ENCODE data around the gene SCGB3A2.
"Not testable (repeated sequence)": the region's sequence is repeated elsewhere in the genome, so short reads cannot be mapped to it uniquely, and the experiment has no call there.

Gene SCGB3A2

GRCh38 chr5:147858565-147858964 is 19.9 kb upstream of the SCGB3A2 start:
- no peak for TF ChIP-seq CTCF (IDR thresholded peaks at IDR 0.05; ENCODE audit: extremely low read depth, insufficient read depth, missing control alignments)
- DNase-seq (ENCODE audit: low spot score), result no peak
- in situ Hi-C loops (cut with MboI; ENCODE audit: low pct_unique_long_range_greater_than_20kb, low sequenced_read_pairs, unreplicated experiment), result no loop called here

- in situ Hi-C loops (cut with MboI; ENCODE audit: low pct_unique_long_range_greater_than_20kb, low sequenced_read_pairs, unreplicated experiment), result no loop called here
- DNase-seq (ENCODE audit: low spot score), result no peak
- TF ChIP-seq CTCF (IDR thresholded peaks at IDR 0.05; ENCODE audit: extremely low read depth, insufficient read depth, missing control alignments), result no peak
These were observed 18.4 kb upstream of the SCGB3A2 start for GRCh38 chr5:147859962-147860640.

GRCh38 chr5:147860641-147861025 is 17.9 kb upstream of the SCGB3A2 start:
- DNase-seq (ENCODE audit: low spot score), result no peak
- in situ Hi-C loops (cut with MboI; ENCODE audit: low pct_unique_long_range_greater_than_20kb, low sequenced_read_pairs, unreplicated experiment), result no loop called here
- TF ChIP-seq CTCF (IDR thresholded peaks at IDR 0.05; ENCODE audit: extremely low read depth, insufficient read depth, missing control alignments), result no peak

GRCh38 chr5:147863454-147864158 is 14.9 kb upstream of the SCGB3A2 start:
- TF ChIP-seq CTCF (IDR thresholded peaks at IDR 0.05; ENCODE audit: extremely low read depth, insufficient read depth, missing control alignments), result no peak
- in situ Hi-C loops (cut with MboI; ENCODE audit: low pct_unique_long_range_greater_than_20kb, low sequenced_read_pairs, unreplicated experiment), result no loop called here
- no peak for DNase-seq (ENCODE audit: low spot score)

- in situ Hi-C loops (cut with MboI; ENCODE audit: low pct_unique_long_range_greater_than_20kb, low sequenced_read_pairs, unreplicated experiment), result no loop called here
- no peak for DNase-seq (ENCODE audit: low spot score)
- TF ChIP-seq CTCF (IDR thresholded peaks at IDR 0.05; ENCODE audit: extremely low read depth, insufficient read depth, missing control alignments), result no peak
These were observed 9.4 kb upstream of the SCGB3A2 start for GRCh38 chr5:147869112-147869511.

- in situ Hi-C loops (cut with MboI; ENCODE audit: low pct_unique_long_range_greater_than_20kb, low sequenced_read_pairs, unreplicated experiment); DNase-seq (ENCODE audit: low spot score): not testable (repeated sequence)
These were observed 8.6 kb upstream of the SCGB3A2 start for GRCh38 chr5:147869892-147870291.

- DNase-seq (ENCODE audit: low spot score); in situ Hi-C loops (cut with MboI; ENCODE audit: low pct_unique_long_range_greater_than_20kb, low sequenced_read_pairs, unreplicated experiment): not testable (repeated sequence)
These were observed 6.4 kb upstream of the SCGB3A2 start for GRCh38 chr5:147871980-147872549.

- DNase-seq (ENCODE audit: low spot score); in situ Hi-C loops (cut with MboI; ENCODE audit: low pct_unique_long_range_greater_than_20kb, low sequenced_read_pairs, unreplicated experiment): not testable (repeated sequence)
These were observed 5.6 kb upstream of the SCGB3A2 start for GRCh38 chr5:147872744-147873435.

GRCh38 chr5:147874118-147874875 is 4.2 kb upstream of the SCGB3A2 start:
- DNase-seq (ENCODE audit: low spot score); in situ Hi-C loops (cut with MboI; ENCODE audit: low pct_unique_long_range_greater_than_20kb, low sequenced_read_pairs, unreplicated experiment): not testable (repeated sequence)

Data from GM13977 (cell line).